ENCODE measurements around the gene C6orf89.

C6orf89 gene

GRCh38 chr6:36971921-36972673 is 86.3 kb downstream of the C6orf89 start:
- TF ChIP-seq, protein P1, sequence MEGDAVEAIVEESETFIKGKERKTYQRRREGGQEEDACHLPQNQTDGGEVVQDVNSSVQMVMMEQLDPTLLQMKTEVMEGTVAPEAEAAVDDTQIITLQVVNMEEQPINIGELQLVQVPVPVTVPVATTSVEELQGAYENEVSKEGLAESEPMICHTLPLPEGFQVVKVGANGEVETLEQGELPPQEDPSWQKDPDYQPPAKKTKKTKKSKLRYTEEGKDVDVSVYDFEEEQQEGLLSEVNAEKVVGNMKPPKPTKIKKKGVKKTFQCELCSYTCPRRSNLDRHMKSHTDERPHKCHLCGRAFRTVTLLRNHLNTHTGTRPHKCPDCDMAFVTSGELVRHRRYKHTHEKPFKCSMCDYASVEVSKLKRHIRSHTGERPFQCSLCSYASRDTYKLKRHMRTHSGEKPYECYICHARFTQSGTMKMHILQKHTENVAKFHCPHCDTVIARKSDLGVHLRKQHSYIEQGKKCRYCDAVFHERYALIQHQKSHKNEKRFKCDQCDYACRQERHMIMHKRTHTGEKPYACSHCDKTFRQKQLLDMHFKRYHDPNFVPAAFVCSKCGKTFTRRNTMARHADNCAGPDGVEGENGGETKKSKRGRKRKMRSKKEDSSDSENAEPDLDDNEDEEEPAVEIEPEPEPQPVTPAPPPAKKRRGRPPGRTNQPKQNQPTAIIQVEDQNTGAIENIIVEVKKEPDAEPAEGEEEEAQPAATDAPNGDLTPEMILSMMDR (IDR thresholded peaks at IDR 0.05; ENCODE audit: control extremely low read depth, extremely low read depth, low read depth, missing control alignments), result no peak
- DNase-seq (ENCODE audit: extremely low spot score), result no peak
- ChIA-PET CTCF (interaction anchor here (1.2 to 2.8 kb wide), 4 partner anchors 9 to 91 kb away, joined by 3 to 7 read pairs (median 6); no protein-coding TSS in a partner anchor), POLR2A (interaction anchor here (0.7 kb wide), 1 partner anchor 388 kb away, joined by 7 read pairs; no protein-coding TSS in a partner anchor)

GRCh38 chr6:36973190-36973589 is 87.4 kb downstream of the C6orf89 start:
- TF ChIP-seq, protein P1 (IDR thresholded peaks at IDR 0.05; ENCODE audit: control extremely low read depth, extremely low read depth, low read depth, missing control alignments), result no peak
- ChIA-PET CTCF (interaction anchor here (1.2 to 2.8 kb wide), 2 partner anchors 10 to 92 kb away, joined by 3 to 7 read pairs; no protein-coding TSS in a partner anchor), POLR2A (no interaction called here)
- DNase-seq (ENCODE audit: extremely low spot score), result no peak

DNA sequence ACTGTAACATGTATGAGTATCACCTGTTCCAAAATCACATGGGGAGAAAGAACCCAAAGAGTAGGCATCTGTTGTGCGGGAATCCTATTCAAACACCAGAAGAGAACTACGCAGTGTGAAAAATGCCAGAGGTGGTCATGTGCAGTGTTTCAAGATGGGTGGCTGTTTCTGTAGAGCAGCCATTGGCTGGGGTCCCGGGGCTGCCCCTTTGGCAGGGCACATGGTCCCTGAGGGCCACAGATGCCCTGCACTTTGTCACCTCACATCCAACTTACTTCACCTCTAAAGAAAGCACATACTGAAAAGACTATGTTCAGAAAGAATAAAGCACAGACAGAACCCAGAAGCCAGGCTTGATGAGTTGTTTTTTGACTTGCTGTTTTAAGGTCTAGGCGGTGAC is 87.9 kb downstream of the C6orf89 start:
- TF ChIP-seq, protein P1 (IDR thresholded peaks at IDR 0.05; ENCODE audit: control extremely low read depth, extremely low read depth, low read depth, missing control alignments), result no peak
- no peak for DNase-seq (ENCODE audit: extremely low spot score)
- POLR2A ChIA-PET, result no interaction called here
- CTCF ChIA-PET, result interaction anchor here (2.8 kb wide), 1 partner anchor 10 kb away, joined by 7 read pairs; no protein-coding TSS in a partner anchor

DNA sequence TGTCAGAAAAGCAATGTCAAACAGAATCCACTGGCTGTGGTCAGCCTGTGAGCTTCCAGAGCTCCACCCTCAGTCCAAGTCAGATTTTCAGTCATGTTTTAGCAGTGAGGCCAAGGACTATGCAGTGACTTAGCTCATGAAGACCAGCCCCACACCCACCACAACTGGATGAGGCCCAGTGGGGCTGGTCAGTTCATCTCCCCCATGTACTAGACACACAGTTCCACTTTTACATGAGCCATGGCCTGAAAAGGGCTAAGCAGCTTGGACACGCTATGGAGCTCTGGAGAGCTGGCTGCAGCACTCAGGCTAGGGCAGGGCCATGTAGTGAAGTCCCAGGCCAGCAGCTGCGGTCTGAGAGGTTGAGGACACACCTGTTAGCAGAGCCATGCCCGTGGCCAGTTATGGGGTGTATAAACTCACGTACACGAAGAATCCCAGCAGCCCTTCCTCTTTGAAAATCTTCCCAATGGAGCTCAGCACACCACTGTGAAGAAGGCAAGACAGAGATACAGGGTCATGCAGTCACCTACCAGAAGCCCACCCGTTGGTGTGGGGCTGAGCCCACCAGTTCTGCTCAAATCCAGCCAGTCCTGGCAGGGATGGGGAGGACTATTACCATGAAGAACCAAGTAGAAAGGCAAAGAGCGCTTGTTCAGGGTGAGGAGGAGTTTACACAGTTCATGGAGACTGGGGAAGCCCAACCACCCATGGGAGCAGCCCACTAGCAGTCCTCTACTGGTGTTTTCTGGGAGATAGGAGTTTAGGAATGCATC is 89.7 kb downstream of the C6orf89 start:
- TF ChIP-seq, protein P1 (IDR thresholded peaks at IDR 0.05; ENCODE audit: control extremely low read depth, extremely low read depth, low read depth, missing control alignments), result no peak
- ChIA-PET CTCF (interaction anchor here (0.6 to 3.0 kb wide), 9 partner anchors 9 to 124 kb away, joined by 3 to 32 read pairs (median 4); partner anchors contain the start of gene MTCH1), POLR2A (interaction anchor here (0.6 kb wide), 1 partner anchor 369 kb away, joined by 3 read pairs; no protein-coding TSS in a partner anchor)
- no peak for DNase-seq (ENCODE audit: extremely low spot score)

DNA sequence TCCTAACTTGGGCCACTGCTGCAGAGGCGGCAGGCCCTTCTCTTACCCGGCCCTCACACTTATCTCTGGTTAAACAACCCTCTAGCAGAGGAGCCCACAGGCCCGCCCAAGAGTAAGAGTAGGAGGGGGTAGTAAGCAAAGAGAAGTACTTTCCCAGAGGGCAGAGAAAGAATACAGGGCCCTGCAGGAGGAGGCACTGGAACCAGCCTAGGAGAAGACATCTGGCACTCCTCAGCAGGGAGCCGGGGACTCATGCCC is 90.2 kb downstream of the C6orf89 start:
- POLR2A ChIA-PET, result no interaction called here
- CTCF ChIA-PET, result interaction anchor here (1.1 to 3.0 kb wide), 8 partner anchors 10 to 125 kb away, joined by 3 to 32 read pairs (median 4); no protein-coding TSS in a partner anchor
- TF ChIP-seq, protein P1 (IDR thresholded peaks at IDR 0.05; ENCODE audit: control extremely low read depth, extremely low read depth, low read depth, missing control alignments), result no peak
- DNase-seq (ENCODE audit: extremely low spot score), result no peak

DNA sequence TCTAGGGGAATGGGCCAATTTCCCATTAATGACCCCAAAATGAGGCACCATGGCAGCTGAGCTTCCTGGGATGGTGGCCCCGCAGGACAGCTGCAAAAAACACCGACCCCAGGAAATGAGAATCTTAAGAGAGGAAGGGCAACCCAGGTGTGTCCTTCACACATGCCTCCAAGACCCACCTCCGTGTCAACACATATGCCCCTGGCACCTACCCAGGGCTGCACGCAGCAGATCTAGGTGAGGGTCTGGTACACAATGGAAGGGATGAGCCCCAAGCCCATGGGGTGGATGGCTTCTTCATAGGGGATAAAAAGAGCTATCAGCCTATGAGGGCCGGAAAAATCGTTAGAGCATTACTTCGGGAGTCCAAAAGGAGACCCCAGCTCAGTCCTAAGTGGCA is 90.8 kb downstream of the C6orf89 start:
- CTCF ChIA-PET, result interaction anchor here (1.0 to 3.0 kb wide), 10 partner anchors 10 to 234 kb away, joined by 3 to 32 read pairs (median 4); no protein-coding TSS in a partner anchor

More for the DNA sequence above, 90.8 kb downstream of the C6orf89 start:
- TF ChIP-seq, protein P1 (IDR thresholded peaks at IDR 0.05; ENCODE audit: control extremely low read depth, extremely low read depth, low read depth, missing control alignments), result no peak
- DNase-seq (ENCODE audit: extremely low spot score), result no peak
- POLR2A ChIA-PET, result no interaction called here
